ENCODE results near the gene CHST3.
A peak's percentile ranks its signal among the peaks of the same experiment; 100 is the strongest.

CHST3 gene

DNA sequence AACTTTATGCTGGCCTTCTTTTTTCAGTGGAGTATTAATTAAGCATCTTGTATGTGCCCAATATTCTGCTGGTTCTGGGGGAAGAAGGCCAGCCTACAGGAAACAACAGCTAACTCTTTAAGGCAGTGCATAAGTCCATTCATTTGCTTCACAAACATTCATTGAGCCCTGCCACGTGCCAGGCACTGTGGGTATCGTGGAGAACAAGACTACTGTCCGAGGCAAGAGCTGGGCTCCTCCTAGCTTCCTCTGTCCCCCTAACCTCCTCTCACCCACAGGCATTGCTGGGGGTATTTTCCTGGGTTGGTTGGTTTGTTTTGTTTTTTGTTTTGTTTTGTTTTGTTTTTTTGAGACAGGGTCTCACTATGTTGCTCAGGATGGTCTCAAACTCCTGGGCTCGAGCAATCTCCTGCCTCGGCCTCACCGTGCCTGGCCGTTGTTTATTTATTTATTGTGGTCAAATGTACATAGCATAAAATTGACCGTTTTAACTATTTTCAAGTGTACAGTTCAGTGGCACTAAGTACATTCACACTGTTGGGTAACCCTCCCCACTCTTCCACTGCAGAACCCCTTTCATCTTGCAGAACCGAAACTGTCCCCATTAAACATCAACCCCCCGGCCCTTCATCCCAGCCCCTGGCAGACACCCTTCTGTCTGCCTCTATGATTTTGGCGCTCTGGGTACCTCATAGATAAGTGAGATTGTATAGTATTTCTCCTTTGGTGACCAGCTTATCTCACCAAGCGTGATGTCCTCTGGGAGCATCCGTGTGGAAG lies 32.6 kb downstream of the CHST3 start:
- no peaks in the 10 kb centered on the region for H3K4me1 ChIP-seq (ENCODE audit: control insufficient read depth, insufficient read depth, low read length)
- no peaks in the 10 kb centered on the region for H3K27me3 ChIP-seq (ENCODE audit: control insufficient read depth, insufficient read depth, low read length)
- no peak overlapping the region for H3K9ac ChIP-seq (ENCODE audit: low read depth, low read length)
- no peaks in the 10 kb centered on the region for H3K9me3 ChIP-seq (ENCODE audit: control insufficient read depth, insufficient read depth, low read length)
- no peak overlapping the region for H3K4me3 ChIP-seq (ENCODE audit: low read depth, low read length)
- no peak overlapping the region for H3K27ac ChIP-seq (ENCODE audit: low read depth, low read length)
- no peaks in the 10 kb centered on the region for H3K36me3 ChIP-seq (ENCODE audit: control insufficient read depth, insufficient read depth, low read length)

DNA sequence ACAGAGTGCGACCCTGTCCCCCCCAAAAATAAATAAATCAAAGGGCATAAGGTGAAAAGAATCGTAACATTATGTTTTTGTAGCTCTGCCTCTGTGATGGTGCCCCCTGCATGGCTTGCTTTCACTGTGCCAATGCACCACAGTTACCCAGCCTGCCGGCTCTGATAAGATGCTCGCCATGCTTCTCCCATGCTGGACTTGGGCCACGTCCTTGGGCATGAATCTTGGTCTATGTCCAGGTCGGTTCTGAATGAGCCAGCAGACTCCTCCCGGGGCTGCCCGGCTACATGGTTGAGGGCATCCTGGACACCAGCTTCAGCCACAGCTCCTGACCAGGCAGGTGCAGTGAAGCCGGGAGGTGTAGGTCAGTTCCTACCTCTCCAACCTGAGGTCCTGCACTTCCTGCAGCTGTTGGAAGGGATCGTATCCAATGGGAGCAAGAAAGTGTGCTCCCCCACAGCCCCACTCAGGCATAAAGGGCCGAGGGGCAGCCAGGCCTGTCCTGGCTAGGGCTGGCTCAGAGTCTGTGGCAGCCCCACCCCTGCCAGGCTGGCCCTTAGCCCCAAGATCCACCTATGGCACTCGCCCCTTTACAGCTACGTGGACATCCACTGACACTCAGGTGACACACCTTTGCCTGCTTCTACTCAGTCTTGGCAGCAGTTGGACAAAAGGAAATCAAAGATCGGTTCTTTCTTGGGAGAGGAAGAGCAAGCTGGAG lies 34.1 kb downstream of the CHST3 start:
- H3K4me3 ChIP-seq (ENCODE audit: low read depth, low read length): no peak overlapping the region
- H3K27ac ChIP-seq (ENCODE audit: low read depth, low read length): no peak overlapping the region
- no peaks in the 10 kb centered on the region for H3K27me3 ChIP-seq (ENCODE audit: control insufficient read depth, insufficient read depth, low read length)
- no peaks in the 10 kb centered on the region for H3K4me1 ChIP-seq (ENCODE audit: control insufficient read depth, insufficient read depth, low read length)
- H3K9me3 ChIP-seq (ENCODE audit: control insufficient read depth, insufficient read depth, low read length): no peaks in the 10 kb centered on the region
- H3K9ac ChIP-seq (ENCODE audit: low read depth, low read length): no peak overlapping the region
- no peaks in the 10 kb centered on the region for H3K36me3 ChIP-seq (ENCODE audit: control insufficient read depth, insufficient read depth, low read length)

DNA sequence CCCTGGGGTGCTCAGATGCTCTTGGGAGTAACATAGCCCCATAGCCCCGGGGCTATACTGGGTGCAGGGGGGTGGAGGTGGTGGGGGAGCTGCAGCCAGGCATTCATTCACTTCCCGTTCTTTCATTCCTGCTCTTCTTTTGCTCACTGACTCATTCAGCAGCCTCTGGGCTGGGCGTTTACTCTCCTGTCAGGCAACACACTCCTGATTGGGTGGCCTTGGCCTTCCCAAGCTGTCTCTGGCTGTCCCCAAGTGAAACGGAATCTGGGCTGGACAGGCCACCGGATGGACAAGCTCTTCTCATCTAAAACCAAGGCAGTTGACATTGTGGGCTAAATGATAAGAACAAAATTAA lies 34.6 kb downstream of the CHST3 start:
- H3K4me3 ChIP-seq (ENCODE audit: low read depth, low read length): no peak overlapping the region
- H3K4me1 ChIP-seq (ENCODE audit: control insufficient read depth, insufficient read depth, low read length): no peaks in the 10 kb centered on the region
- no peak overlapping the region for H3K9ac ChIP-seq (ENCODE audit: low read depth, low read length)
- H3K36me3 ChIP-seq (ENCODE audit: control insufficient read depth, insufficient read depth, low read length): no peaks in the 10 kb centered on the region
- H3K27me3 ChIP-seq (ENCODE audit: control insufficient read depth, insufficient read depth, low read length): no peaks in the 10 kb centered on the region
- H3K9me3 ChIP-seq (ENCODE audit: control insufficient read depth, insufficient read depth, low read length): no peaks in the 10 kb centered on the region
- peak overlapping the region; percentile 2 for H3K27ac ChIP-seq (ENCODE audit: low read depth, low read length)

DNA sequence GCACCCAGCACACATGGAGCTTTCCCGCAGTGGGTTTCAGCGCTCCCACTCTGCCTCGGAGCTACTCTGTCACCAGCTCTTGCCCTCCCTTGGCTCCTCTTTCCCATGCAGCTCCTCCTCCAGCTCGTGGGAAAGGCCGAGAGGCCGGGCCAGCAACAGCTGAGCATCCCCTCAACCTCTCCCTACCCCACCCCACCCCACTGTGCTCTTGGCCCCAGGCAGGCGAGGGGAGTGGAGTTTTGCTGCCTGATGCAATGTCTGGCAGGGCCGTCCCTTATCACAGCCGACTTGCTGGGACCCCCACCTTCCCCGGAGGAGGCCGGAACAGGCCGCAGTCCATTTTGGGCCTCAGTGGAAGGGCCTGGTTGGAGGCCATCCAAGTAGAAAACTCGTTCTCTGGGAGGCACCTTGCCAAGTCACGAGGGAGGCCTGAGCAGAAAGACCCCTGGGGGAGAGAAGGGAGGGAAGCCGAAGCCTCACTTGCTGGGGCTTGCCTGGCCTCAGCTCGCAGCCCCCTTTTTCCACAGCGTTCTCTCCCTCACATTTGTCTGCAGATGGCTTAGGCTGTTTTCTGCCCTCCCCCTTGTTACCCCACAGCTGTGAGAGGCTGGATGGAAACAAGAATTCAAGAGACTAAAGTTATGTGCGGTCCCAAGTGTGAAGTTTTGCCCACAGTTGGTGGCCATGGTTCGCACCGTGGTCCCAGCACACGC lies 35.3 kb downstream of the CHST3 start:
- no peak overlapping the region for H3K4me3 ChIP-seq (ENCODE audit: low read depth, low read length)
- H3K27me3 ChIP-seq (ENCODE audit: control insufficient read depth, insufficient read depth, low read length): no peaks in the 10 kb centered on the region
- no peaks in the 10 kb centered on the region for H3K4me1 ChIP-seq (ENCODE audit: control insufficient read depth, insufficient read depth, low read length)
- H3K9me3 ChIP-seq (ENCODE audit: control insufficient read depth, insufficient read depth, low read length): no peaks in the 10 kb centered on the region
- H3K27ac ChIP-seq (ENCODE audit: low read depth, low read length): peak overlapping the region; percentile 25
- H3K9ac ChIP-seq (ENCODE audit: low read depth, low read length): no peak overlapping the region
- no peaks in the 10 kb centered on the region for H3K36me3 ChIP-seq (ENCODE audit: control insufficient read depth, insufficient read depth, low read length)

DNA sequence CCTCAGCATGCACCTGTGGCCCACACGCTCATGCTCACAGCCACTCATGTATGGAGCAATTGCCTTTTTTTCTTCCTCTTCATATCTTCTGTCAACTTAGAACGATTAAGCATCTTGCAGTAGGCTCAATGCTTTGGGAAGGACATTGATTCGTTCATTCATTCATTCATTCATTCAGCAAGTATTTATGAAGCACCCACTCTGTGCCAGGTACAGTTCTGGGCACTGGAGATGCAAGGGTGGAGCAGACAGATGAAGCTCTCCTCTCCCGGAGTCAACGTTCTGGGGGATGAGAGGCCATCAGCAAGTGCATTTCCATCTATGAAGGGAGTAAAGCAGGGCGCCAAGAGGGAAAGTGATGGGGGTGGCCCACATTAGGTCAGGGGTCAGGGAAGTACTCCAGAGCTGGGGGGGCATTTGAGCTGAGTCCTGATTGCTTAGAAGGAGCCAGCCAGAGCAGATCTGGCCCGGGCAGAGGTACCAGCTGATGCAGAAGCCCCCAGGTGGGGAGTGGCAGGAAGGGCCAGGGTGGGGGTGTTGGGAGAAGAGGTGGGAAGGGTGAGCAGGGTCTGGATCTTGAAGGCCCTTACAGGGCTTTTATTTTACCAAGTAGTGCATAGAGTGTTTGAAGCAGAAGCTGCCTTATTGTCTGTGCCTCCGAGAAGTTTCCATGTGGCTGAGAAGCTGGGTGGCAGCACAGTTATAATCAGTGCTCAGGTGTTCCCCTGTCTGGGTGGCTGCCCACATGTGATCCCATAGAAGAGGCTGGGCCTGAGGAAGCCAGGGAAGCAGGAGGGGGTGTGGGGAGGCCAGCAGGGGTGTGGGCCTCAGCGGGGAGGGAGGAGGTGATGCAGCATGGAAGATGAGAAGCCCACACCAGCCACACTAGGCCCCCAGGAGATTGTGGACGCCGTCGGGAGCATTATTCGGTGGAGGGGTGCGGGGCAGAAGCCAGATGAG lies 36.2 kb downstream of the CHST3 start:
- Histone ChIP-seq H3K36me3 (ENCODE audit: control insufficient read depth, insufficient read depth, low read length) (no peaks in the 10 kb centered on the region), H3K9ac (ENCODE audit: low read depth, low read length) (no peak overlapping the region), H3K4me3 (ENCODE audit: low read depth, low read length) (no peak overlapping the region), H3K27me3 (ENCODE audit: control insufficient read depth, insufficient read depth, low read length) (no peaks in the 10 kb centered on the region), H3K4me1 (ENCODE audit: control insufficient read depth, insufficient read depth, low read length) (no peaks in the 10 kb centered on the region), H3K9me3 (ENCODE audit: control insufficient read depth, insufficient read depth, low read length) (no peaks in the 10 kb centered on the region), H3K27ac (ENCODE audit: low read depth, low read length) (no peak overlapping the region)

DNA sequence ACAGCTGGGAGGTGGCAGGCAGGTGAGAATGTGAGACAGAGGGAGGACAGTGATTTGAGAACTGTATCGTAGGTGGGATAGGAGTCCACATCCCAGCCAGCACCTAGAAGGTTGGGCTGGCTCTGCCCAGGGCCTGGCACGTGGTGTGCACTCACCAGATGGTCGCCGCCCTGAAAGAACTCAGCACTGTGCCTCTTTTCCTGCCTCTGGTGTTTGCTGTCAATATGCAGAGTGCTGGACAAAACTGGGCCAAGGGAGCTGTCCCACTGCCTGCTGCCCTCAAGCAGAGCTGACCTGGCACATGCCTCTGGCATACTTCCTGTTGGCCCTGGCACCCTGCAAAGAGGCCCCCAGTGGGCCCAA lies 36.8 kb downstream of the CHST3 start:
- H3K36me3 ChIP-seq (ENCODE audit: control insufficient read depth, insufficient read depth, low read length): no peaks in the 10 kb centered on the region
- H3K27me3 ChIP-seq (ENCODE audit: control insufficient read depth, insufficient read depth, low read length): no peaks in the 10 kb centered on the region
- H3K4me1 ChIP-seq (ENCODE audit: control insufficient read depth, insufficient read depth, low read length): no peaks in the 10 kb centered on the region
- no peak overlapping the region for H3K27ac ChIP-seq (ENCODE audit: low read depth, low read length)
- H3K4me3 ChIP-seq (ENCODE audit: low read depth, low read length): no peak overlapping the region
- no peak overlapping the region for H3K9ac ChIP-seq (ENCODE audit: low read depth, low read length)
- H3K9me3 ChIP-seq (ENCODE audit: control insufficient read depth, insufficient read depth, low read length): no peaks in the 10 kb centered on the region

DNA sequence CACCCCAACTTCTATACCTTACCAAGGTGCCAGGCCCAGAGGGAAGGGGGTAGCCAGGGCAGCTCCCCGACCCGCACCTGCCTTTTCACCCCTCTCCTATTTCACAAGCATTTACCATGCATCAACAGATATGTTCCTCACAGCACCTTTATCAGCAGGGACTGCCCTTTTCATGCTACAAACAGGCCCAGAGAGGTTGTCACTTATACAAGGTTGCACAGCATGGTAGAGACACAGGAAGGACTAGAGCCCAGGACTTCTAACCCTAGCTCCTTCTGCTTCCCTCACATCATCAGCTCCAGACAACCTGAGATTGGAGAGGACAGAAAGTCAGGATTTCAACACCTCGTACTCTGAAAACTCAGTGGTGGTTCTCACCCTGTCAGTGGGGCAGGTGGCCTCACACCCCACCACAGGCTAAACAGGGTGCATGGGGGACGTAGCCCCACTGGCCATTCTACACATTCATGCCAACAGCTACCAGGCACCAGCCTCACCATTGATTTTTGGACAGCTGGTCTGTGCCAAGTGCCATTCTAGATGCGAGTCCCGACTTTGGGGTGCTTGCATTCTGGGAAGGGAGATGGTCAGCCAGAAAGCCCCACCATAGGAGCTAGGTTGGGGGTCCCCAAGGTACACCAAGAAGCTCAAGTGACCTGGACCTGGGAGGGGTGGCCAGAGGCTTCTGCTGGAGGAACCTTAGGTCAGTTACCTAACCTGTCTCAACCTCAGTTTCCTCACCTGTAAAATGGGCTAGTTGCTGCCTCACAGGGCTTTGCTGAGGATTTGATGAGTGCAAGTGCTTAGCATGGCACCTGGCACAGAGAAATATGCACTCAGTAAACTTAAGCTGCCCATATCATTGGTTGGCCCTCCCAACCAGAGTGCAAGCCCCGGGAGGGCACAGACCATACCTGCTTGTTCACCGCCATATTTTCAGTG lies 38.4 kb downstream of the CHST3 start:
- Histone ChIP-seq H3K27me3 (ENCODE audit: control insufficient read depth, insufficient read depth, low read length) (no peaks in the 10 kb centered on the region), H3K4me1 (ENCODE audit: control insufficient read depth, insufficient read depth, low read length) (no peaks in the 10 kb centered on the region), H3K27ac (ENCODE audit: low read depth, low read length) (no peak overlapping the region), H3K36me3 (ENCODE audit: control insufficient read depth, insufficient read depth, low read length) (no peaks in the 10 kb centered on the region), H3K9ac (ENCODE audit: low read depth, low read length) (no peak overlapping the region), H3K9me3 (ENCODE audit: control insufficient read depth, insufficient read depth, low read length) (no peaks in the 10 kb centered on the region), H3K4me3 (ENCODE audit: low read depth, low read length) (no peak overlapping the region)

DNA sequence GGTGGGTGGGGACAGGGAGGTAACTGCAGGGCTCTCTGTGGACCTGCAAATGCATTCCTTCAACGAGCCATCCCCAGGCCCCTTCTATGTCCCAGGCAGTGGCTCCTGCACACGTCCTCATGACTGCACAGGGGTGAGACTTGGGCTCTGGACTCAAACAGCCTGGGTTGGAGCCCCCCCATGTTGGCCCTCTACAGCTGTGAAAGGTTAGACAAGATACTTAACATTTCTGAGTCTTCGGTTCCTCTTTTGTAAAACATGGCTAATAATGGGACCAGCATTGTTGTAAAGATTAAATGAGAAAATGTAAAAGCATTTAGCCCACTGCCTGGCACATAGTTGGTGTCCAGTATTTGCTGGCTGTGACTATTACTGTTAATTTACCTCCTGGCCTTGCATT lies 41.8 kb downstream of the CHST3 start:
- no peak overlapping the region for H3K9ac ChIP-seq (ENCODE audit: low read depth, low read length)
- H3K9me3 ChIP-seq (ENCODE audit: control insufficient read depth, insufficient read depth, low read length): no peaks in the 10 kb centered on the region
- H3K4me1 ChIP-seq (ENCODE audit: control insufficient read depth, insufficient read depth, low read length): no peaks in the 10 kb centered on the region
- H3K27ac ChIP-seq (ENCODE audit: low read depth, low read length): no peak overlapping the region
- H3K36me3 ChIP-seq (ENCODE audit: control insufficient read depth, insufficient read depth, low read length): peaks cover 7% of the 10 kb centered on the region; the same call in 1 of the 2 replicates
- H3K4me3 ChIP-seq (ENCODE audit: low read depth, low read length): no peak overlapping the region
- H3K27me3 ChIP-seq (ENCODE audit: control insufficient read depth, insufficient read depth, low read length): no peaks in the 10 kb centered on the region

DNA sequence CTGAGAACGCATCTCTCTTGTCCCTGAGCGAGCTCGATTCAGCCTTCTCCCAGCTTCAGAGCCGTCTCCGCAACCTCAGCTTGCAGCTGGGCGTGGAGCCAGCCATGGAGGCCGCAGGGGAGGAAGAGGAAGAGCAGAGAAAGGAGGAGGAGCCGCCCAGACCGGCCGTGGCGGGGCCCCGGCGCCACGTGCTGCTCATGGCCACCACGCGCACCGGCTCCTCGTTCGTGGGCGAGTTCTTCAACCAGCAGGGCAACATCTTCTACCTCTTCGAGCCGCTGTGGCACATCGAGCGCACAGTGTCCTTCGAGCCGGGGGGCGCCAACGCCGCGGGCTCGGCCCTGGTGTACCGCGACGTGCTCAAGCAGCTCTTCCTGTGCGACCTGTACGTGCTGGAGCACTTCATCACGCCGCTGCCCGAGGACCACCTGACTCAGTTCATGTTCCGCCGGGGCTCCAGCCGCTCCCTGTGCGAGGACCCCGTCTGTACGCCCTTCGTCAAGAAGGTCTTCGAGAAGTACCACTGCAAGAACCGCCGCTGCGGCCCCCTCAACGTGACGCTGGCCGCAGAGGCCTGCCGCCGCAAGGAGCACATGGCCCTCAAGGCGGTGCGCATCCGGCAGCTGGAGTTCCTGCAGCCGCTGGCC lies 43.2 kb downstream of the CHST3 start:
- Histone ChIP-seq H3K9me3 (ENCODE audit: control insufficient read depth, insufficient read depth, low read length) (no peaks in the 10 kb centered on the region), H3K36me3 (ENCODE audit: control insufficient read depth, insufficient read depth, low read length) (peaks cover 7% of the 10 kb centered on the region; the same call in 1 of the 2 replicates), H3K27me3 (ENCODE audit: control insufficient read depth, insufficient read depth, low read length) (no peaks in the 10 kb centered on the region), H3K27ac (ENCODE audit: low read depth, low read length) (no peak overlapping the region), H3K9ac (ENCODE audit: low read depth, low read length) (no peak overlapping the region), H3K4me3 (ENCODE audit: low read depth, low read length) (no peak overlapping the region), H3K4me1 (ENCODE audit: control insufficient read depth, insufficient read depth, low read length) (no peaks in the 10 kb centered on the region)

All from HUES48 (cell line).